Choroid plexus epithelial cell (primary cell): ENCODE results near the gene ERC1.
A peak's percentile ranks its signal among the peaks of the same experiment; 100 is the strongest.

Source experiments
- DNase-seq: peaks from one replicate; pipeline ENCODE4 v3.0.0-alpha.2; 2010; ENCODE audit warnings: low read depth
- H3K4me3 ChIP-seq: 2 replicates; pipeline ENCODE4 v1.5.1; 2011; ENCODE audit warnings: low read depth, mild to moderate bottlenecking, control low read depth, low read length, moderate library complexity
- CTCF ChIP-seq: conservative IDR thresholded peaks from 2 replicates; pipeline ENCODE4 v1.5.1; 2011; ENCODE audit warnings: low read depth, mild to moderate bottlenecking, control low read depth, inconsistent platforms, low read length, moderate library complexity

The ERC1 gene

GRCh38 chr12:990661-991349 is at the start of gene ERC1:
Gene ERC1 (plus strand): TSS chr12:991223. CDS start chr12:1027904, 36,681 bp downstream.
- TF ChIP-seq CTCF, result no peak
- DNase-seq, result peak; percentile 89
- peak within 1 kb of the TSS; percentile 85 for H3K4me3 ChIP-seq

GRCh38 chr12:943051-943450 is 48.0 kb upstream of the ERC1 start:
- TF ChIP-seq CTCF, result no peak

GRCh38 chr12:944211-944610 is 46.8 kb upstream of the ERC1 start:
- peak; percentile 7 for DNase-seq
- no peak overlapping the region for H3K4me3 ChIP-seq
- no peak for TF ChIP-seq CTCF

More at GRCh38 chr12:943051-943450, 48.0 kb upstream of the ERC1 start:
- no peak overlapping the region for H3K4me3 ChIP-seq
- DNase-seq, result no peak

GRCh38 chr12:946212-946611 is 44.8 kb upstream of the ERC1 start:
- peak; percentile 32 for DNase-seq
- H3K4me3 ChIP-seq, result no peak overlapping the region
- no peak for TF ChIP-seq CTCF

DNA sequence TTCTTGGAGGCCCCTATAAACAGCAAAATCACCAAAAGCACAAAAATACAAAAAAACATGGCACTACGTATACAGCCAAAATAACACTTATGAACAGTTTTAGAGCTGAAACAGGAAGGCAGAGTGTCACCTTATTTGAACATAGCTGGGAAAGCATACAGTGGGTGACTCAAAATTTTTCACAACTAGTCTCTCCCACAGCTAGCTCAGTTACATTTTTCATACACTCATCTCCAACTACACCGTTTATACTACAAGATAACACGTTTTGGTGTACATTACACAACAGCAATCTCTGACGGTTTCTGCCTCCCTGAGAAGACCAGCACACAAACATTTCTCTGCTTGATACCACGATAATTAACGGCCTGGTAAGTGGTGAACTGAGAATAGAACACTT is 44.4 kb upstream of the ERC1 start:
- no peak for TF ChIP-seq CTCF
- H3K4me3 ChIP-seq, result no peak overlapping the region
- peak; percentile 55 for DNase-seq

DNA sequence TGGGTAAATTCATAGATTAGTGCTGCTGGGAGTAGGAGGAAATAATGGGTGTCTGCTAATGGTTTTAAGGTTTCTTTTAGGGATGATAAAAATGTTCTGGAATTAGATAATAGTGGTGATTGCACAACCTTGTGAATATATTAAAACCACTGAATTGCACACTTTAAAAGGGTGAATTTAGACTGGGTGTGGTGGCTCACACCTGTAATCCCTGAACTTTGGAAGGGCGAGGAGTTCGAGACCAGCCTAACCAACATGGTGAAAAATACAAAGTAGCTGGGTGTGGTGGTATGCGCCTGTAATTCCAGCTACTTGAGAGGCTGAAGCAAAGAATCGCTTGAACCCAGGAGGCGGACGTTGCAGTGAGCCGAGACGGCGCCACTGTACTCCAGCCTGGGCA is 42.8 kb upstream of the ERC1 start:
- DNase-seq, result no peak
- H3K4me3 ChIP-seq, result peak overlapping the region; percentile 88
- no peak for TF ChIP-seq CTCF
